ENCODE data around the gene HLA-E.

- no peak for TF ChIP-seq CTCF (IDR thresholded peaks at IDR 0.05)
- no peak for TF ChIP-seq POLR2A (IDR thresholded peaks at IDR 0.05)
Observed at GRCh38 chr6:30510419-30511168, 21.3 kb downstream of the HLA-E start.

Measured in uterus (tissue), 2 donors.